Body of pancreas (tissue), 4 donors: ENCODE data around the gene TFAP2A. TPM values are rescaled to one million over a fixed set of nuclear protein-coding genes. Genes with fewer than 3 reads are reported as not detected.

Experiments used
- ATAC-seq: fragments of 150-250 bp; one replicate; pipeline ENCODE4 v1.9.1; 2016
- DNase-seq, 4 donors: peaks; one replicate each; pipeline ENCODE4 v3.0.0-alpha.2; 2019
- H3K27ac ChIP-seq, 4 donors: fragments of 200-600 bp; sonication (generic); 1 replicate in 3 of 4; 2 replicates in 1 of 4; pipeline versions ENCODE4 v1.5.1 to v1.6.1; 2016 to 2019; ENCODE audit warnings: mild to moderate bottlenecking in 1 of 4, mixed read lengths in 1 of 4, moderate library complexity in 1 of 4
- H3K27me3 ChIP-seq, 2 donors: fragments of 200-600 bp; sonication (generic); one replicate each; pipeline ENCODE4 v1.6.0; 2016; ENCODE audit warnings: mild to moderate bottlenecking in 1 of 2
- H3K36me3 ChIP-seq, 2 donors: fragments of 200-600 bp; sonication (generic); replicated peaks in 1 of 2; 2 replicates each; pipeline ENCODE4 v1.5.1; 2016; ENCODE audit warnings: low read depth in 2 of 2; ENCODE audit not compliant: insufficient read depth in 1 of 2
- H3K4me1 ChIP-seq: fragments of 200-600 bp; sonication (generic); one replicate; pipeline ENCODE4 v1.6.0; 2016
- H3K4me3 ChIP-seq, 2 donors: fragments of 200-600 bp; sonication (generic); 1 replicate in 1 of 2; 2 replicates in 1 of 2; pipeline ENCODE4 v1.5.1; 2016 to 2019
- H3K9me3 ChIP-seq, 3 donors: fragments of 200-600 bp; sonication (generic); 1 replicate in 2 of 3; 2 replicates in 1 of 3; pipeline ENCODE4 v1.5.1; 2016
- POLR2A ChIP-seq, 3 donors: fragments of 450-650 bp; IDR thresholded peaks; one replicate each; pipeline ENCODE4 v1.6.1; 2016; ENCODE audit warnings: antibody characterized with exemption in 3 of 3, mild to moderate bottlenecking in 2 of 3
- WGBS, 2 donors: methylation state at CpG; one replicate each; pipeline ENCODE4 v1.1.5; 2017; 5-methylcytosine and 5-hydroxymethylcytosine counted together
- intact Hi-C: fragments of 100-400 bp; cut with DNase I; formaldehyde crosslinking; loops from one replicate; pipeline ENCODE4 v1.15.1; 2023
- total RNA-seq, 2 donors: library from RNA; depleted of rRNA; stranded (reverse); fragments of >200 nt; gene quantifications; one replicate each; pipeline ENCODE4 v1.1.0, GENCODE V29; 2016
- TF ChIP-seq, protein P1 (sequence below), 7 experiments: fragments of 450-650 bp in 4 of 7; fragments of 200-600 bp in 3 of 7; sonication (generic) in 3 of 7; IDR thresholded peaks; one replicate each; pipeline ENCODE4 v1.5.1; 2016 to 2019; ENCODE audit warnings: antibody characterized with exemption in 7 of 7

TFAP2A gene
- total RNA-seq, 2 donors from 2014 or later, result not detected

DNA sequence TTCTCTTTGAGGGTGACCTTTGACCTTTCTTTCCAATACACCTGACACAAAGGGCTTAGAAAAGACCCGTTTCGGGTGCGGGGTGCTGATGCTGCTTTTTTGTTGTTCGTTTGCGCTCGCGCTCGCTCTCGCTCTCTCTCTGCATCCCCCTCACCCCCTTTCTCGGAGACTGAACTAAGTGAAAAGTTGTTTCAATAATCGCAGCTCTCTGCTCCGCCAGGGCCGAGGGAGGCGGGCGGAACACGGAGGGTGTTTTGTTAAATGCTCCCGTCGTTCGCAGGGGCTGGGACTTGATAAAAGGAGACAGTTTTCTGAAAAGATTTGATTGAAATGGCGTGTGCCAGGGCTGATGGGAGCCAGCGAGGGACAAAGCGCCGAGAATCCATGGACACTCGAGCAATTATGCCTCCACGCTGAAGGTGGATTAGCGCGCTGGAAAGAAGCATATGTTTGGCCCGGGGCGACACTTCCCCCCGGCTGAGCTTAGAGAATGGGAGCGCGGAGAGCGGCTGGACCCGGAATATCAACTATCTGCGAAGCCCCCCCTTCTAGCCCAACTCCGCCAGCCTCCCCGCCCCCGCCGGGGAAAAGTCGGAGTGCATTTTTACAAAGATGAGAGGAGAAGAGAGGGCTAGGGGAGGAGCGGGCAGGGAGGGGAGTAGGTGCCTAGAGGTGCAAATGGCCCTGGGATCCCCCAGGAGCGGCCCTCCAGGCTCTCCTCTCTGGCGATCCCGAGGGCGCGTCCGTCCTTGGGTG lies 25.0 kb downstream of the TFAP2A start:
- TF ChIP-seq POLR2A (IDR thresholded peaks at IDR 0.05), result no peak
- TF ChIP-seq, protein P1, sequence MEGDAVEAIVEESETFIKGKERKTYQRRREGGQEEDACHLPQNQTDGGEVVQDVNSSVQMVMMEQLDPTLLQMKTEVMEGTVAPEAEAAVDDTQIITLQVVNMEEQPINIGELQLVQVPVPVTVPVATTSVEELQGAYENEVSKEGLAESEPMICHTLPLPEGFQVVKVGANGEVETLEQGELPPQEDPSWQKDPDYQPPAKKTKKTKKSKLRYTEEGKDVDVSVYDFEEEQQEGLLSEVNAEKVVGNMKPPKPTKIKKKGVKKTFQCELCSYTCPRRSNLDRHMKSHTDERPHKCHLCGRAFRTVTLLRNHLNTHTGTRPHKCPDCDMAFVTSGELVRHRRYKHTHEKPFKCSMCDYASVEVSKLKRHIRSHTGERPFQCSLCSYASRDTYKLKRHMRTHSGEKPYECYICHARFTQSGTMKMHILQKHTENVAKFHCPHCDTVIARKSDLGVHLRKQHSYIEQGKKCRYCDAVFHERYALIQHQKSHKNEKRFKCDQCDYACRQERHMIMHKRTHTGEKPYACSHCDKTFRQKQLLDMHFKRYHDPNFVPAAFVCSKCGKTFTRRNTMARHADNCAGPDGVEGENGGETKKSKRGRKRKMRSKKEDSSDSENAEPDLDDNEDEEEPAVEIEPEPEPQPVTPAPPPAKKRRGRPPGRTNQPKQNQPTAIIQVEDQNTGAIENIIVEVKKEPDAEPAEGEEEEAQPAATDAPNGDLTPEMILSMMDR (IDR thresholded peaks at IDR 0.05), result no peak
- Histone ChIP-seq H3K4me1 (peaks cover 6% of the 10 kb centered on the region), H3K4me3 (no peak overlapping the region), H3K27ac (no peak overlapping the region), H3K36me3 (no peaks in the 10 kb centered on the region), H3K27me3 (peaks cover 0 to 43% of the 10 kb centered on the region in 2 donors), H3K9me3 (no peaks in the 10 kb centered on the region)
- DNase-seq (no peak), ATAC-seq (no peak)
- intact Hi-C loops, result no loop called here
- WGBS, 2 donors, result 5 to 10% methylated on average over 45 to 47 of the region's 47 CpGs

DNA sequence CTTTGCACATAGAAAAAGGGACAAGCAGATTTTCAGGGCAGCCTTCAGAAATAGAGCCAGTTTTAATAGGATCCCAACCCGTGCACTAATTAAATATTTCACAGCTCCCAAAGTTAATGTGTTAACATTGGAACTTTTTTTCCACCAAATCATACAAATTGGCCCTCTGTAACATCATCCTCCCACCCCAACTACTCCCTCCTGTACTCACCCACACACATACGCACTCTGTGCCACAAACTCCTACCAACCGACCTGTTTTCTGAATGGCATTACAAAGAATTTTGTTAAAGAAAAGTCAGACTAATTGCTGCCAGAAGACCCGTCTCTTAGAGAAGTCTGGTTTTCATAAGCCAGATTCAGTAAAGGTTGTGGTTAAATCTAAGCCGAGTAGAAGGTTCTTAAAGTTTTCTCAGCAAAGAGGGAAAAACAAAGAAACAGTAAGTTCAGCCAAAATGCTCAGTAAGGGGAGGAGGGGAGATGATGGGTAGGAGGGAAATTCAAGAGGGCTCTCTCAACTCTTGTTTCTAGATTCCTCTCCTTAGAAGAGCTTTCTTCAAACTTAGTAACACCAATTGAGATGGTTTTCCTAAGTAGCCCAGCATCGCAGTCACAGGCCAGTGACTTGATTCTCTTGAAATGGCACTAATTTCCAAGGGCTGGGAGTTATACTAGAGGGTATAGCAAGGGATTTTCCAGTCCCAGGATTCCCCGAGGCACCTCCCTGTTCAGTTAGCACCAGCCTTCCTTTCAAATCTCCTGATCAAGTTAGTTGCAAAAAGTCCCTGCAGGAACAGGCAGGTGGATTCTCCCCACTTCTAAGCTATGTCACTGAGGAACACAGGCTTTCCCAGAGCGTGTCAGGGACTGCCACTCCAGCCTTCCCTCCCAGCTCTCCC lies 27.9 kb downstream of the TFAP2A start:
- TF ChIP-seq, protein P1 (IDR thresholded peaks at IDR 0.05), result no peak
- TF ChIP-seq POLR2A (IDR thresholded peaks at IDR 0.05), result no peak
- H3K36me3 ChIP-seq, result no peaks in the 10 kb centered on the region
- H3K4me3 ChIP-seq, result no peak overlapping the region
- H3K9me3 ChIP-seq, result no peaks in the 10 kb centered on the region
- DNase-seq, result no peak
- H3K27me3 ChIP-seq, result peaks cover 0 to 59% of the 10 kb centered on the region in 2 donors
- 4 to 8% methylated on average over 8 of the region's 8 CpGs for WGBS, 2 donors
- H3K27ac ChIP-seq, result no peak overlapping the region
- H3K4me1 ChIP-seq, result peaks cover 13% of the 10 kb centered on the region
- ATAC-seq, result no peak
- intact Hi-C loops, result no loop called here

DNA sequence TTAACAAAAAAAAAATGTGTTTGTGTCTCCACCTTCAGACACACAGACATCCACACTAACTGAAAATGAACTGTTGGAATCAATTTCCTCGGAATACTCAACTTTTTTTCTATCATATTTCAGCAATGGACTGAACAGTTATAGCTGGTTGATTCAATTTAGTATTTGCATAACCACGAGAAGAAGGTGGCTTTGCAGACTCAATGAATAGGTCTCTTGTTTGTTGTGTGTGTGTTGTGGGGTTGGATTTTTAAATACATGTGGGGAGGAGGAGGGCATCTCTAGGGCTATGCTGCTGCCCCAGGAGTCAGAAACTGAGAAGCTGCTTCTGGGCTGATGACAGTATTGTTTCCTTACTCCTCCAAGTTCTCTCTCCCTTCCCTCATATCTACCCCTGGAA lies 28.7 kb downstream of the TFAP2A start:
- no peak overlapping the region for H3K4me3 ChIP-seq
- H3K4me1 ChIP-seq, result peaks cover 13% of the 10 kb centered on the region
- TF ChIP-seq, protein P1 (IDR thresholded peaks at IDR 0.05), result no peak
- no peak for TF ChIP-seq POLR2A (IDR thresholded peaks at IDR 0.05)
- H3K27me3 ChIP-seq, result peaks cover 0 to 54% of the 10 kb centered on the region in 2 donors
- 0 to 2% methylated on average over 2 of the region's 2 CpGs for WGBS, 2 donors
- DNase-seq (no peak), ATAC-seq (no peak)
- H3K9me3 ChIP-seq, result no peaks in the 10 kb centered on the region
- no peak overlapping the region for H3K27ac ChIP-seq
- no peaks in the 10 kb centered on the region for H3K36me3 ChIP-seq
- intact Hi-C loops, result no loop called here

GRCh38 chr6:10385524-10386132 lies 29.2 kb downstream of the TFAP2A start:
- H3K27ac ChIP-seq, result no peak overlapping the region
- peaks cover 0 to 49% of the 10 kb centered on the region in 2 donors for H3K27me3 ChIP-seq
- WGBS, 2 donors, result 5 to 6% methylated on average over 14 to 21 of the region's 21 CpGs
- no peaks in the 10 kb centered on the region for H3K9me3 ChIP-seq
- H3K4me3 ChIP-seq, result no peak overlapping the region
- H3K4me1 ChIP-seq, result peaks cover 13% of the 10 kb centered on the region
- ATAC-seq, result no peak
- intact Hi-C loops, result no loop called here
- TF ChIP-seq POLR2A (IDR thresholded peaks at IDR 0.05), result no peak
- TF ChIP-seq, protein P1 (IDR thresholded peaks at IDR 0.05), result no peak
- no peaks in the 10 kb centered on the region for H3K36me3 ChIP-seq
- DNase-seq, result no peak
